ENCODE data around the gene SLC5A5. TPM values are rescaled to one million over a fixed set of nuclear protein-coding genes. Genes with fewer than 3 reads are reported as not detected.

The SLC5A5 gene
- total RNA-seq, 6 experiments from 2014 or later: not detected

DNA sequence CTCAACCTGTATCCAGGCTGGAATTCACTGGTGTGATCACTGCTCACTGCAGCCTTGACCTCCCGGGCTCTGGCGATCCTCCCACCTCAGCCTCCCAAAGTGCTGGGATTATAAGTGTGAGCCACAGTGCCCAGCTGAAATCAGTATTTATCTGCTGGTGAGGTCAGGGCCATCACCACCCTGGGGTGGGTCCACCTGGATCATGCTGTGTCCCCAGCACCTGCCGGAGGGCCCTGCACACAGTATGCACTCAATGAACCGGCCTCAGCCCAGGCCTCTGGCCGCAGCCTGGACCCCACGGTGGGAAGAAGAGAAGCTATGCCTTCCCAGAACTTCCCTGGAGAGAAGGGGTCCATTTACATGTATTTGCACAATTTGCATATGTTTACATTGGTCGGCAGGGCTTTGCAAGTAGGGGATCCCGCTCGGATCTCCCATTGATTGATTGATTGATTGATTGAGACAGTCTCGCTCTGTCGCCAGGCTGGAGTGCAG is 2.6 kb upstream of the SLC5A5 start:
- no peak overlapping the region for H3K4me3 ChIP-seq
- intact Hi-C loops (cut with DNase I): loop anchor here (5.0 to 10.0 kb wide), 3 partner anchors 56 to 128 kb away; no protein-coding TSS in a partner anchor
- H3K27me3 ChIP-seq: peaks cover 0 to 26% of the 10 kb centered on the region in 2 donors
- DNase-seq (no peak), ATAC-seq (no peak)
- H3K36me3 ChIP-seq: peaks cover 0 to 6% (median 2%) of the 10 kb centered on the region in 4 donors
- TF ChIP-seq POLR2A (IDR thresholded peaks at IDR 0.05): no peak
- TF ChIP-seq, protein P1, sequence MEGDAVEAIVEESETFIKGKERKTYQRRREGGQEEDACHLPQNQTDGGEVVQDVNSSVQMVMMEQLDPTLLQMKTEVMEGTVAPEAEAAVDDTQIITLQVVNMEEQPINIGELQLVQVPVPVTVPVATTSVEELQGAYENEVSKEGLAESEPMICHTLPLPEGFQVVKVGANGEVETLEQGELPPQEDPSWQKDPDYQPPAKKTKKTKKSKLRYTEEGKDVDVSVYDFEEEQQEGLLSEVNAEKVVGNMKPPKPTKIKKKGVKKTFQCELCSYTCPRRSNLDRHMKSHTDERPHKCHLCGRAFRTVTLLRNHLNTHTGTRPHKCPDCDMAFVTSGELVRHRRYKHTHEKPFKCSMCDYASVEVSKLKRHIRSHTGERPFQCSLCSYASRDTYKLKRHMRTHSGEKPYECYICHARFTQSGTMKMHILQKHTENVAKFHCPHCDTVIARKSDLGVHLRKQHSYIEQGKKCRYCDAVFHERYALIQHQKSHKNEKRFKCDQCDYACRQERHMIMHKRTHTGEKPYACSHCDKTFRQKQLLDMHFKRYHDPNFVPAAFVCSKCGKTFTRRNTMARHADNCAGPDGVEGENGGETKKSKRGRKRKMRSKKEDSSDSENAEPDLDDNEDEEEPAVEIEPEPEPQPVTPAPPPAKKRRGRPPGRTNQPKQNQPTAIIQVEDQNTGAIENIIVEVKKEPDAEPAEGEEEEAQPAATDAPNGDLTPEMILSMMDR (IDR thresholded peaks at IDR 0.05): no peak
- H3K4me1 ChIP-seq: no peaks in the 10 kb centered on the region
- no peaks in the 10 kb centered on the region for H3K9me3 ChIP-seq
- no peak overlapping the region for H3K27ac ChIP-seq
- 0% methylated on average over 1 of the region's 11 CpGs for WGBS (ENCODE audit: insufficient coverage, low coverage, low lambda C conversion rate, missing lambda C conversion rate)

DNA sequence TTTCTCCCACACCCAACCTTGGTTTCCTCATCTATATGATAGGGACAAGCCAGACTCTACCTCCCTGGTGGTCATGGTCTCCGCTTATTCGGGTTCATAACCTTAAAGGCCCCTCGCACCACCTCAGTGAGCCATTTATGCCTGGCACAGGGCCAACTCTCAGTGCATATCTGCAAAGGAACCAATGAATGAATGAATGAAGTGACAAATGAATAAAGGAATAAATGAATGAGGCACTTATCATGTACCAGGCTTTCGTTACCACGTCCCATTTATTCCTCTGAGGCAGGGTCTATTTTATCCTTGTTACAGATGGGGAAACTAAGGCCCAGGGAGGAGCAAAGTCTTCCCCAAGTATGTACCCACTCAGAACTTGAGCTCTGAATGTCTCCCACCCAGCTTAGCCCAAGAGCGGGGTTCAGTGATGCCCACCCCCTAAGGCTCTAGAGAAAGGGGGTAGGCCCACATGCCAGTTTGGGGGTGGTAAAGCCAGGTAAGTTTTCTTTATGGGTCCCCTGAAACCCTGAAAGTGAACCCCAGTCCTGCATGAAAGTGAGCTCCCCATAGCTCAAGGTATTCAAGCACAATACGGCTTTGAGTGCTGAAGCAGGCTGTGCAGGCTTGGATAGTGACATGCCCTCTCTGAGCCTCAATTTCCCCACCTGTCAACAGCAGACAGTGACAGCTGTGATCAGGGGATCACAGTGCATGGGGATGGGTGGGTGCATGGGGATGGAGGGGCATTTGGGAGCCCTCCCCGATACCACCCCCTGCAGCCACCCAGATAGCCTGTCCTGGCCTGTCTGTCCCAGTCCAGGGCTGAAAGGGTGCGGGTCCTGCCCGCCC is 490 bp upstream of the SLC5A5 start:
- Histone ChIP-seq H3K27ac (no peak overlapping the region), H3K36me3 (no peaks in the 10 kb centered on the region), H3K4me1 (no peaks in the 10 kb centered on the region), H3K27me3 (peaks cover 0 to 26% of the 10 kb centered on the region in 2 donors), H3K4me3 (no peak overlapping the region), H3K9me3 (no peaks in the 10 kb centered on the region)
- intact Hi-C loops (cut with DNase I): loop anchor here in 1 of 2 donors (5.0 kb wide), 1 partner anchor 61 kb away; the partner anchor contains the start of gene CCDC124
- no peak for DNase-seq
- WGBS (ENCODE audit: insufficient coverage, low coverage, low lambda C conversion rate, missing lambda C conversion rate): 43% methylated on average over 9 of the region's 10 CpGs
- no peak for ATAC-seq
- TF ChIP-seq POLR2A (IDR thresholded peaks at IDR 0.05): no peak
- TF ChIP-seq, protein P1 (IDR thresholded peaks at IDR 0.05): no peak

DNA sequence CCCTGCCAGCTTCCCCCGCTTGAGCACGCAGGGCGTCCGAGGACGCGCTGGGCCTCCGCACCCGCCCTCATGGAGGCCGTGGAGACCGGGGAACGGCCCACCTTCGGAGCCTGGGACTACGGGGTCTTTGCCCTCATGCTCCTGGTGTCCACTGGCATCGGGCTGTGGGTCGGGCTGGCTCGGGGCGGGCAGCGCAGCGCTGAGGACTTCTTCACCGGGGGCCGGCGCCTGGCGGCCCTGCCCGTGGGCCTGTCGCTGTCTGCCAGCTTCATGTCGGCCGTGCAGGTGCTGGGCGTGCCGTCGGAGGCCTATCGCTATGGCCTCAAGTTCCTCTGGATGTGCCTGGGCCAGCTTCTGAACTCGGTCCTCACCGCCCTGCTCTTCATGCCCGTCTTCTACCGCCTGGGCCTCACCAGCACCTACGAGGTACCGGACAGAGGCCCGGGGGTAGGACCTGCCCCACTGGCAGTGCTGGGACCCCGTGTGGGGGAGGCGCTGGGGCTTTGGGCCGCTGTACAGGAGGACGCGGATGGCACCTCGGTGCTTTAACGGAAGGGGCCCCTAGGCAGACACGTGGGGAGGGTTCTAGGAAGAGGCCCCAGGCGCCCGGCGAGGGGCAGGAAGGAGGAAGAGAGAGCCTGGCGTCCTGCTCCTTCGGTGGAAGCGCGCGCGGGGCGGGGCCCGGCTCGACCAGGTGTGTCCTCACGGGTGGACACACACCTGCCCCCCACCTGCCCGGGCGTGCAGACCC is 681 bp downstream of the SLC5A5 start:
- intact Hi-C loops (cut with DNase I): loop anchor here in 1 of 2 donors (5.0 kb wide), 1 partner anchor 60 kb away; the partner anchor contains the start of gene CCDC124
- H3K4me3 ChIP-seq: no peak overlapping the region
- DNase-seq: no peak
- peak in 2 of 4 donors; percentile 7 to 29 for ATAC-seq
- TF ChIP-seq, protein P1 (IDR thresholded peaks at IDR 0.05): no peak
- no peak for TF ChIP-seq POLR2A (IDR thresholded peaks at IDR 0.05)
- no peaks in the 10 kb centered on the region for H3K4me1 ChIP-seq
- no peak overlapping the region for H3K27ac ChIP-seq
- H3K27me3 ChIP-seq: peaks cover 0 to 26% of the 10 kb centered on the region in 2 donors
- no peaks in the 10 kb centered on the region for H3K36me3 ChIP-seq
- WGBS (ENCODE audit: insufficient coverage, low coverage, low lambda C conversion rate, missing lambda C conversion rate): 0% methylated on average over 1 of the region's 61 CpGs
- H3K9me3 ChIP-seq: no peaks in the 10 kb centered on the region
